A673 (cell line): Measurements from ENCODE around the gene AGBL4.

Experiments used
- EZH2 ChIP-seq: fragments of 200-600 bp; sonication (generic); IDR thresholded peaks from 2 replicates; pipeline ENCODE4 v1.6.1; 2017; ENCODE audit warnings: borderline replicate concordance, low read depth, mild to moderate bottlenecking, mixed read lengths, antibody characterized with exemption, low read length; ENCODE audit not compliant: poor library complexity, severe bottlenecking
- TF ChIP-seq, protein P1 (sequence below): fragments of 300-800, 200-600 bp; sonication (generic); conservative IDR thresholded peaks from 2 replicates; pipeline ENCODE4 v1.5.1; 2017; ENCODE audit warnings: low read depth, mild to moderate bottlenecking, antibody characterized with exemption, low read length, moderate library complexity, mixed read lengths

DNA sequence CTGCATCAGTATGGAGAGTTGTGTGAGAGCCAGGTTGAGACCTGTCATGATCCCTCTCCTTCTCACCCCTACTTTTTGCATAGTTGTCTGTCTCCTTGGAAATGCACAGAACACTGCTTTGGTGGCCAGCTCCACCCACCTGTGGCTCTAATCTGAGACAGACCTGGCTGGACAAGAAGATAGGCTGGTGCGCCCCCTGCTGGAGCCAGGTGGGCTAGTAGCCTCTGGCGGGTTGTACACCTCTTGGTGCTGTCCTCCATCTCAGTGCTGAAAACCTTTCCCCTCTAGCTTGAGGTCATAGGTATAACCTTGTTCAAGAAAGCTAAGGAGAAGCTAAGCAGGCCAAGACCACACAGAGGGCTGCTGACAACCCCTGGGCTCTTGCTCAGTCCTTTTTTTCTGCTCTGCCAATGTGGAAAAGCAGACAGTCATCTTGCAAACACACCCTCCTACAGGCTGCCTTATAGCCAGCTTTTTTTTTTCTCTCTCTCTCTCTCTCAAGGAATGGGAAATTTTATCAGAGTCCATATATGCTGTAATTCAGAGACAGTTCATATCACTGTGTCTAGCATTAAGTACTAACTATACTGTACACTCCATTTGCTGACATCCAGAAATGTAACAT lies 1492.9 kb downstream of the AGBL4 start:
- TF ChIP-seq, protein P1, sequence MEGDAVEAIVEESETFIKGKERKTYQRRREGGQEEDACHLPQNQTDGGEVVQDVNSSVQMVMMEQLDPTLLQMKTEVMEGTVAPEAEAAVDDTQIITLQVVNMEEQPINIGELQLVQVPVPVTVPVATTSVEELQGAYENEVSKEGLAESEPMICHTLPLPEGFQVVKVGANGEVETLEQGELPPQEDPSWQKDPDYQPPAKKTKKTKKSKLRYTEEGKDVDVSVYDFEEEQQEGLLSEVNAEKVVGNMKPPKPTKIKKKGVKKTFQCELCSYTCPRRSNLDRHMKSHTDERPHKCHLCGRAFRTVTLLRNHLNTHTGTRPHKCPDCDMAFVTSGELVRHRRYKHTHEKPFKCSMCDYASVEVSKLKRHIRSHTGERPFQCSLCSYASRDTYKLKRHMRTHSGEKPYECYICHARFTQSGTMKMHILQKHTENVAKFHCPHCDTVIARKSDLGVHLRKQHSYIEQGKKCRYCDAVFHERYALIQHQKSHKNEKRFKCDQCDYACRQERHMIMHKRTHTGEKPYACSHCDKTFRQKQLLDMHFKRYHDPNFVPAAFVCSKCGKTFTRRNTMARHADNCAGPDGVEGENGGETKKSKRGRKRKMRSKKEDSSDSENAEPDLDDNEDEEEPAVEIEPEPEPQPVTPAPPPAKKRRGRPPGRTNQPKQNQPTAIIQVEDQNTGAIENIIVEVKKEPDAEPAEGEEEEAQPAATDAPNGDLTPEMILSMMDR: peak; percentile 96
- TF ChIP-seq EZH2: no peak
